ENCODE results near the gene RSPO1. TPM values are rescaled to one million over a fixed set of nuclear protein-coding genes. Genes with fewer than 3 reads are reported as not detected.
"Not testable (repeated sequence)": the region's sequence is repeated elsewhere in the genome, so short reads cannot be mapped to it uniquely, and the experiment has no call there.

The RSPO1 gene, protein sequence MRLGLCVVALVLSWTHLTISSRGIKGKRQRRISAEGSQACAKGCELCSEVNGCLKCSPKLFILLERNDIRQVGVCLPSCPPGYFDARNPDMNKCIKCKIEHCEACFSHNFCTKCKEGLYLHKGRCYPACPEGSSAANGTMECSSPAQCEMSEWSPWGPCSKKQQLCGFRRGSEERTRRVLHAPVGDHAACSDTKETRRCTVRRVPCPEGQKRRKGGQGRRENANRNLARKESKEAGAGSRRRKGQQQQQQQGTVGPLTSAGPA
- polyA plus RNA-seq (ENCODE audit: insufficient read length in 3 of 3): 1 to 10 TPM; 4.8 to 8.6 (median 8.3) TPM
- long read RNA-seq, donor 1, partial matches to known transcripts: 0 of 1 reads
- long read RNA-seq, donor 1, other reads (novel, unspliced or antisense): 0 of 1 reads
- long read RNA-seq, donor 2, partial matches to known transcripts: 0 of 1 reads
- long read RNA-seq, donor 2, other reads (novel, unspliced or antisense): 0 of 1 reads
- long read RNA-seq, donor 3: 0 reads
- long read RNA-seq, donor 4, partial matches to known transcripts: 0 of 2 reads
- long read RNA-seq, donor 4, other reads (novel, unspliced or antisense): 0 of 2 reads
- long read RNA-seq, donor 5: 0 reads
- long read RNA-seq, donor 6, partial matches to known transcripts: 0 of 1 reads
- long read RNA-seq, donor 6, other reads (novel, unspliced or antisense): 0 of 1 reads
- long read RNA-seq, donor 7, partial matches to known transcripts: 0 of 2 reads
- long read RNA-seq, donor 7, other reads (novel, unspliced or antisense): 0 of 2 reads
- long read RNA-seq, donor 8, partial matches to known transcripts: 0 of 2 reads
- long read RNA-seq, donor 8, other reads (novel, unspliced or antisense): 0 of 2 reads
- long read RNA-seq, donor 9: 0 reads
- long read RNA-seq, donor 10: 0 reads
- long read RNA-seq, donor 11: 0 reads
- long read RNA-seq, donor 12: 0 reads
- long read RNA-seq, donor 13, transcript RSPO1-201 (7 exons, 2,621 nt): major isoform, 6 of 6 reads
- long read RNA-seq, donor 13, partial matches to known transcripts: 0 of 6 reads
- long read RNA-seq, donor 13, other reads (novel, unspliced or antisense): 0 of 6 reads
- long read RNA-seq, donor 14, partial matches to known transcripts: 0 of 1 reads
- long read RNA-seq, donor 14, other reads (novel, unspliced or antisense): 0 of 1 reads
- long read RNA-seq, donor 15: 0 reads
- long read RNA-seq, donor 16, partial matches to known transcripts: 0 of 4 reads
- long read RNA-seq, donor 16, other reads (novel, unspliced or antisense): 0 of 4 reads

DNA sequence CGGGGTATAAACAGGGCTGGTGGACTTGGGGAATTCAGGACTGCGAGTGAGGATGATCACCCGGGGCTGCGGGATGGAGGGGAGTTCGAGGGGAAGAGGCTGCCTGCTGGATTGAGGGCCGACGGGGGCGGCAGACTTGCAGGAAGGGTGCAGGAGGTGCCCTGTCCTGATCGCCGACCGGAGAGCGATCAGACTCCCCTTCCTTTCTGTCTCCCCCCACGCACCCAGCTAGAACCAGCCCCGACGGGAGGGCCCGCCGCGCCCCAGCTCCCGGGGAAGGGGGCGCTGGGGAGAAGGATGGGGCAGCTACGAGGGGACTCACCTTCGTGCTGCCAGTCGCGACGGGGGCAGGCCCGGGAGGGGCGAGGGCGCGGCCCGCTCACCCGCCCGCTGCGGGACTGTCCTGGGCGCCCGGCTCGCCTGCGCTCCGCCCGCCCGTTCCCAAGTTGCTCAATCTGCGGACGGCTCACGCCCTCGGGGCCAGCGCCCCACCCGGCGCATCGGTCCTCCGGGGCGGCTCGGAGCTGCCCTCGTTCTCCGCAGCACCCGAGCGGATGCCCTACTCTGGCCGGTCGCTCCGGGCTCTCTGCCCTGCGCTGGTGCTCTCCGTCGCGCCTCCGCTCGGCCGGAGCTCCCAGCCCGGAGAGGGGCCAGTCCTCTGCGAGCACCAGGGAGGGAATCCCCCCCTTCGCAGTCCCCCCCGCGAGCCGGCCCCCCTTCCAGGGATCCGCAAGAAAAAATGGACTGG is at the start of gene RSPO1:
Gene RSPO1 (minus strand): TSS at position 649 of the 748 bp plus-strand sequence. CDS start 5,231 bp downstream, outside the sequence.
- DNase-seq (ENCODE audit: extremely low read depth in 1 of 11, low read depth in 9 of 11, low spot score in 4 of 11): peak in 4 of 11 donors; percentile 32 to 55 (median 44)

DNA sequence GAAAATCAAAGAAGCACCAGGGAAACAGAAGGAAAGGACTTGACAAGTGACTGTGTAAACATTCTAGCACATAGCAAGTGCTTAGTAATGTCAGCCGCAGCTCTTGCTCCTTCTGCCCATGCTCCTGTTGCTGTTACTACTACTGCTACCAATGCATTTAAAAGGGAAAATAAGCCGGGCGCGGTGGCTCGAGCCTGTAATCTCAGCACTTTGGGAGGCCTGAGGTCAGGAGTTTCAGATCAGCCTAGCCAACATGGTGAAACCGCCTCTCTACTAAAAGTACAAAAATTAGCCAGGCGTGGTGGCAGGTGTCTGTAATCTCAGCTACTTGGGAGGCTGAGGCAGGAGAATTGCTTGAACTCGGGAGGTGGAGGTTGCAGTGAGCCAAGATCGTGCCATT is 49.5 kb upstream of the RSPO1 start:
- DNase-seq (ENCODE audit: extremely low read depth in 1 of 11, low read depth in 9 of 11, low spot score in 4 of 11): not testable (repeated sequence)

DNA sequence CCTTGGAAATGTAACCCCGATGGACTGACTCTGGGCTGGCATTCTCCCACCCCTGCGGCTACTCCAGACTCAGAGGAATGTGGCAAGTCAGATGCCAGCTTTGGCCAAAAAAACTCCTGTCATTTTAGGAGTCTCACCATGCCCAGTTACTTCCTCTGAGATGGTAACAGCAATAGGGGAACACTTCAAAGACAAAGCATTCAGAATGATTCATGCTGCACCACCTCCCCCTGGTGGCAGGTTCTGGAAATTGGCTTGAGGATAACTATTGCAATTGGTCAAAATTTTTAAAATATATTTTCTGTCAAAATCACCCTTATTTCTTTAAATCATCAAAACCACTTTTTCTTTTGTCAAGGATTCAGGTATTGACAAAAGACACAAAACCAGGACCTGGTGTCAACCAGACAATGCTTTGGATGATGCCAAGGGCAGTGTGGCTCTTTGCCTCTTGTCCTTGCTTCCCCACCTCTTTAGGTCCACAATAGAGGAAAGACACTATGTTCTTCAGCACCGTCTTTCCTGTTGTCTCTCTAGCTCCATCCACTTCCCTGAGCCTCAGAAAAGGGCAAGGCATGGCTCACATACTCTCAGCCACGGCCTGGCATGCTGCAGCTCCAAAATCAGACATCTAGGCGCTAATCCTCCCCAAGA is 47.8 kb upstream of the RSPO1 start:
- peak in 2 of 11 donors; percentile 32 to 68 for DNase-seq (ENCODE audit: extremely low read depth in 1 of 11, low read depth in 9 of 11, low spot score in 4 of 11)

DNA sequence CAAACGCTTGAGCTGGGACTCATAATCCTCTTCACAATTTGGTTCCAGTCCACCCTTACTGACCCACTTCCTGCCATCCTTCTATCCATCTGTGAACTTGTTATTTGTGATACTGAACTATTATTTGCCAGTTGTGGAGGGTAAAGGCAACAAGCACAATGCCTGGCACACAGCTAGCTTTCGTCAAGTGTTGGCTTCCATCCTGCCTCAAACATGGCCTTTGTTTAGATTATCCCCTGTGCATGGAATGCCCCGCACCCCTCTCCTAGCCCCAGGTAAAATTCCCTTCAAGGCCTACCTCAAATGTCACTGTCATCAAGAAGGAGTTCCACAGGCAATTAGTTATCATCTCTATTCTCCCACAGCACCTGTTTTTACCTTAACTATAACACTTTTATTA is 46.2 kb upstream of the RSPO1 start:
- DNase-seq (ENCODE audit: extremely low read depth in 1 of 11, low read depth in 9 of 11, low spot score in 4 of 11): no peak

DNA sequence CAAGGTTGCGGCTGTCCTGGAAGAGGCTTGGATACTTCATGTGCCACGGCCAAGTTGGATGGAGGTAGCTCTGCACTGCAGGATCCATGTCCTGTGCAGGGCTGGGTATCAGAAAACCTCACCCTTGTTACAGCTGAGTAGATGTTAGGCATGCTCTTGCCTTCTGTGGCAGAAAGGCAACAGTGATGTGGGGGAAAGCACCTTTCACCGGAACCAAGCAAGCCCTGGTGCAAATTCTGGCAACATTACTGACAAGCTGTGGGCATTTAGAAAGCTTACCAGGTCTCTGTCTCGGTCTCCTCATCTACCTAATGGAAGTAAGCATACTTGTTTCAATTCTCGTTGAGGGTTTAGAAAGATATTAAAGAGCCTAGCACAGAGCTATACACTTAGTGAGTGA is 43.1 kb upstream of the RSPO1 start:
- no peak for DNase-seq (ENCODE audit: extremely low read depth in 1 of 11, low read depth in 9 of 11, low spot score in 4 of 11)

DNA sequence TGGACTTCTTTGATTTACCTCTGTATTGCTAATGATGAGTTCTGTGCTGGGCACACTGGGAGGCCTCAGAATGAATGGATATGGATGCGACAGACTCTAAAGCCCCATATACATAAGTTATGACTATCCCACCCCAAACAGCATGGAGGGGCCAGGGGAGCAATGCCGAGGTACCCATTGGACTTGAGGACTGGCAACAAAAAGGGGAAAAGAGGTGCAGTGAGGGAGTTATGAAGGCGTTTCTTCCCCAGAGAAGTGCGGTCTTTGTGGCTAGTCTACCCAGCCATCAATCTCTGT is 42.4 kb upstream of the RSPO1 start:
- no peak for DNase-seq (ENCODE audit: extremely low read depth in 1 of 11, low read depth in 9 of 11, low spot score in 4 of 11)

DNA sequence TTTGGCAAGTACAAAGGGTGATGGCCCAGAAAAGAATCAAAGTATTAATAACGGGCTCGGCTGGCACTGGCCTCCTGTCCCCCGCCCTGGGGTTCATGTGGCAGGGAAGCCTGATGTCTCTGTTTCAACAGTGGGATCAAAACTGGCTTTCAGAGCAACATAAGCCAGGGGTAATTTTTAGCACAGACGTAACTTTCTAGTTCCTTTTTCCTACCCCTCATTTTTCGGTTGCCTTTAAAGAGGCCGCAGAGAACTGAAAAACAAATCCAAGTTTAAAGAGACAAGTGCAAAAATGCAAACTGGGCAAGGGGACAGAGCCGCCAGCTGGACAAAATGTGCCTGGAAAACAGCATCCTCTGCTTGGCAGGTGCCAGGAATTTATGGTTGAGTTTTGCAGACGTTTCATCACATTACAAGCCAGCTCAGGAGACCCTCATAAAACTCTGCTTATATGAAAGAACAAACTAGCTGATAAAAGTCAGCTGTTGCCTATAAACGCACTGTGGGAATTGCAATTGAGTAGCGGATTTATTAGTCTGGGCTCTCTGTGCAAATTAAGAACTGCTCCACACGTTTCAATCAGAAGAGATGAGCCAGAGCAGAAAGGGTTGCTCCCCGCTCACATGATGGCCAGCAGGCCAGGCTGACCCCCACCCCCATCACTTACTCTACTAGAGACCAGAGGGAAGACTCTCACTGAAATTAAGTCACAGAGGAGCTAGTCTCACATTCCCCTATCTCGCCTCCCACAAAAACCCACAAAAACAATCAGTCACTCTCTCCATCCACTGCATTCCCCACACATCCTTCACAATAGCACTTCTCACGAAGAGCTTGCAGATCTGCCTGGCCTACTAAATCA is 41.8 kb upstream of the RSPO1 start:
- DNase-seq (ENCODE audit: extremely low read depth in 1 of 11, low read depth in 9 of 11, low spot score in 4 of 11): peak in 7 of 11 donors; percentile 57 to 79 (median 74)

DNA sequence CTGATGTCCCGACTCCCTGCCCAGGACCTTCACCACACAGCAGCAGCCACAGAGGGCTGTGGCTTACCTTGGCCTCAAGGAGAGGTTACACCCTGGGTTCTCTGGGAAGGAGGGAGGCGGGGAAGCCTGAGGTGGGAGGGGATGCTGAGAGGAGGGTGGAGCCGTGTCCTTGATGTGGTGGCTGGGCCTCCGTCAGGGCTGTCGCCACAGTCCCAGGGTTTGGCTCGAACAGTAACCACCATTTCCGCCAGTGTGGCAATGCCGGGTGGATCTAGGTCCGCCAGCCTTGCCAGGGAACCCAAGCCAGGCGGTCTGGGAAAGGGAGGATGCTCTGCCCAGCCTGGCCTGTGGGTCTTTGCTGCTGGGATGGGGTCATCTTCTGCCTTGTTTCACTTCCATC is 39.2 kb upstream of the RSPO1 start:
- no peak for DNase-seq (ENCODE audit: extremely low read depth in 1 of 11, low read depth in 9 of 11, low spot score in 4 of 11)

DNA sequence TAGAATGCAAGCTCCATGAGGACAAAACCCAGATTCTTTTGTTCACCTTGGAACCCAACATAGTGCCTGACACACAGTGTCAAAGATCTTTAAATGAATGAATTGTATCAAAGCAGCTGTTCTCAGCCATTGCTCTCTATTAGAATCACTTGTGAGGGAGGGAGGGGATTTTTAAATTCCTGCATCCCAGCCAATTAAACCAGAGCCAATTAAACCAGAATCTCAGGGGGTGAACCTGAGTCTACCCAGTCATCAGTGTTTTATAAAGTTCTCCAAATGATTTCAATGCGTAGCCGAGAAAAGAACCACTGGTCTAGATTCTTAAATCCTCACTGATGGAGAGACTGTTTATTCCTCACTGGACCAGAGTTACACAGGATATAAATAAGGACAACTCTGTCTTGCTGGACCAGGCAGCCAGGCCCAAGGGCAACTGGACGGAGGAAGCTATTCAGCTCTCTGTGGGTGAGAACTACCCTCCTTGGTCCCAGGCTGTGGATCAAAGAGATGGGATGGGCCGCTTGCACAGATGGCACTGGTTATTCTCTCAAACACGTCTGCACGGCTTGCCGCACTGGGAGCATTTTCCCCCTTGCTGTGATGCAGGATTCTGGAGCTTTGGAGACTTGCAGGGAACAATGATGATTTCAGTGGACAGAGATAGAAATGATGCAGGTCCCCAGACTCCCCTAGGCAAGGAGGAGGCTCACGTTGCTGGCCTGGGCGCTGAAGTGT is 37.6 kb upstream of the RSPO1 start:
- no peak for DNase-seq (ENCODE audit: extremely low read depth in 1 of 11, low read depth in 9 of 11, low spot score in 4 of 11)

DNA sequence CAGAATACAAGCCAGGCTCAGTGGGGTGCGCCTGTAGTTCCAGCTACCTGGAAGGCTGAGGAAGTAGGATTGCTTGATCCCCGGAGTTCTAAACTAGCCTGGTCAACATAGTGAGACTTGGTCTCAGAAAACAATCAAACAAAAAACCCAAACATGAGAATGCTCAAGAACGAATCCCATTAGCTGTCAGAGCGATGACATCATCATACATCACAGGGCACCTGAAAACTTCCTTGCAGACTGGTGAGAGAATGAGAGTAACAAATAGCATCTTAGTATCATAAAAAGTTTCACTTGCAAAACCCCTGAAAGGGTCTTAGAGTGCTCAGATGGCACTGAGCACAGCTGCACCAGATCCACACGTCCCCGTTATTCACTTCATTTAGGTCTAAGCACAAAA is 36.6 kb upstream of the RSPO1 start:
- no peak for DNase-seq (ENCODE audit: extremely low read depth in 1 of 11, low read depth in 9 of 11, low spot score in 4 of 11)

DNA sequence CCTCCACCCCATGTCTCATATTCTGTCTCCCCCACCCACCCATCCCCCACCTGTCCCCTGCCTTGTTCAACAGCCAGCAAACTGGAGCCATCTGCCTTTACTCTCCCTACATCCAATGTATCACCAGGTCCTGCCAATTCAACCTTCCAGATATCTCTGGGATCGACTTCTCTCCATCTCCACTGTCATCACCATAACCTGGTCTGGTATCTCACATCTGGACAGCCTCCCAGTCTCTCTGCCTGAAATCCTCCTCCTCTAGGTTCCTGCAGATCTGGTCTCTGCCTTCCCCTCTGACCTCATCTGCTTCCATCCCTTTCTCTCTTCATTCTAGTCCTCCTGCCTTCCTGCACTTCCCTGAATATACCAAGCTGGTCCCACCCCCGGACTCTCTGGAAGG is 35.4 kb upstream of the RSPO1 start:
- DNase-seq (ENCODE audit: extremely low read depth in 1 of 11, low read depth in 9 of 11, low spot score in 4 of 11): no peak

DNA sequence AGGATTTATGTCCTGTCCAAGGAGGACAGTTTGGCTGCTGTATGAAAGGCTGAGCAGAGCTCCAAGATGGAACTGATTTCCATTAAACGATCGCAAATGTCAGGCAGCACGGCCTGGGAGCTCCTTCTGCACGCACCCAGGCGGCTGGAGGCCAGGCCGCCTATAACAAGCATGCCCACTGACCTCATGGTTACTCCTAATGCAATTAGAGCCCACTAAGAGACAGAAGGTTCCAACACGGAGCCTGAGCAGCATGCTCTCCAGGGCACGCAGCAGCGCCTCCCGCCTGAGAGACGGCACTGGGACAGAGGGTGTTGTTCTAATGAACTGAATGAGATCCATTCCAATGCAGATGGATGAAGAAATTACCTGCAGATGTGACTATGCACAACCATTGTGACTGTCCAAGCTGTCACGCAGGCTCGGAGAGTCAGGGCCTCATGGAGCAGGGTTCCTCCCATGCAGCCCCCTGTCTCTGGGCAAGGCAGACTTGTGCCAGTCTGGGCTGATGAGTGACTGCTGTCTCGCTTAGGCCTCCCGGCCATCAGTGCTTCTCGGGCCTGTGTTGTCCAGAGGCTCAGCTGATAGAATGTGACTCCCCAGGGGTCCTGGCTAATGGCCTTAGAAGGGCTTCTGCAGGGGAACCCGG is 32.5 kb upstream of the RSPO1 start:
- no peak for DNase-seq (ENCODE audit: extremely low read depth in 1 of 11, low read depth in 9 of 11, low spot score in 4 of 11)

DNA sequence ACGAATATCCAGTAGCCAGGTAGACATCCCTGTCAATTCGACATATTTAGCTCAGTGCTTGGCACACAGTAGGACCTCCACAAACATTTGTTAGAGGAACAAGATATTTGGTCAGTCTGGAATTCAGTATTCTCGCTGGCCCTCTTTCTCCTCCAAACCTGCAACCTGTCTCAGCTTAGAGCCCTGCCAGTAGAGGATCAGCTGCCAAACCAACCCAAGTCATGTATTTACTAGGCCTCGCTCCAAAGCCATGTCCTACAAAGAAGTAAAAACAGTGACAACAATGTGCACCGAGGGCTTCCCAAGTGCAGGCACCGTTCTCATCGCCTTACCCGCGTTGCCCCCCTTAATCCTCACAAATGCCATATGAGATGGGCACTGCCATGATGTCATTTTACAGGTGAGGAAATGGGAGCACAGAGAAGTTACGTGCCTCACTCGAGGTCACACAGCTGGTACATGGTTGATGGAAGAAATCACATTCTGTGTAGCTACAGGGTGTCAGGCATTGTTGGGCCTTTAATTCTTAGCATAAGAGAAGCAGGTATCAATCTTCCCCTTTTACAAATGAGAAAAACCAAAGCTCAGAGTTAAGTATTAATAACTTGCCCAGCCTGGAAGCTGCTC is 31.7 kb upstream of the RSPO1 start:
- DNase-seq (ENCODE audit: extremely low read depth in 1 of 11, low read depth in 9 of 11, low spot score in 4 of 11): no peak

DNA sequence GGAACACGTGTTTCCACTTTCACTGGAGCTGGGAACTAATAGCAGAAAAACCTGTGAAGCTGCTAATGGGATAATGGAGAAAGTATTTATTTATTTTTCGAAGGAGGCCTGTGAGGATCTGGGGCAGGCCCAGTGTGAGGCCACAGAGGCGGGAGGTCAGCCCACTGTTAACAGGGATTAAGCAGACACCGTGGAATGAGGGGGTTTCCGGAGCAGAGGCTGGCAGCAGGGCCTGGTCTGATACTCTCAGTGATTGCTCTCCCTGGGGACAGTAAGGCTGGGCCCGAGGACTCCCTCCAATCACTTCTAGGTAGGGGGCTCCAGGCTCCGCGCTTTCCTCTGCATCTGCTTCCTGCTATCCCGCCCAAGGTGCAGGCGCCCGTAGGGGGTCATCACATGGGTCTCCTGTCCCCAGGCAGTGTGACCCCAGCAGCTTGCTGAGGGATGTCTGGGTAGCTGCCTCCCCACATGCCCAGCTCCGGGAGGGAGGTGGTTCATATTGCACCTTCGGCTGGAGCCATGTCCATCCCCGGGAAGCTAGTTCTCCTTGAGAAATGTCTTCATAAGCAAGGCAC is 28.8 kb upstream of the RSPO1 start:
- no peak for DNase-seq (ENCODE audit: extremely low read depth in 1 of 11, low read depth in 9 of 11, low spot score in 4 of 11)

DNA sequence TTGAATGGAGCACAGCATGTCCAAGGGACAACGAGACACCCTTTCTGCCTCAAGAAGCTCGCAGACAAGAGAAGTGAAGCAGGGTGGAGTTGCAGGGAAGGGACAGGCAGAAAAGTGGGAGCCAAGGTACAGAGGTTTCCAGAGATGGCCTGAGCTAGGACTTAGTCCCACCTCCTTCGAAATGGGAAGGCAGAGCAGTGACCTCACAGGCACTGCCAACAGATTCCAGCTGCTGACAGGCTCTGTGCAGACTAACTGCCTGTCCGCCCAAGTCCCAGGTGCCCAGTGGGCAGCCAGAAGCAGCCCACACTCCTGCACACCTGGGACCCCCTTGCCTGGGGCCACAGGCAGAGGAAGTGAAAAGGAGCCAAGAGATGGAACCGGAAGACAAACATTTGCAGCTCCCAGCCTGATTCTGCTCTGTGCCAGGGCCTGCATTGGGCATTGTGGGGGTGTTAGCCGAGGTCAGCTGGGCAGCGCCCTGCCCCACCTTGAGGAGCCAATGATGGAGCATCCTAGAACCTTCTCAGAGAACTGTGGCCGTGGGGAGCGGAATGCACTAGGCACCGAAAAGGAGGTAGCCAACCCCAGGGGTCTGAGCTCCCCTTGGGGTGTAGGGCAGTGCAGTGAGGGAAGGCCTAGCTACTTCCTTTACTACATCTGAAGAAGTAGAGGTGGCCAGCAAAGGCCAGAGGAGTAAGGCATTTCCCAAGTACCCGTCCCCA is 27.5 kb upstream of the RSPO1 start:
- DNase-seq (ENCODE audit: extremely low read depth in 1 of 11, low read depth in 9 of 11, low spot score in 4 of 11): no peak
